Epithelial cell of alveolus of lung (primary cell): ENCODE data around the gene FOXE3. TPM values are rescaled to one million over a fixed set of nuclear protein-coding genes. Genes with fewer than 3 reads are reported as not detected.

Experiments used
- total RNA-seq: library from RNA; depleted of rRNA; stranded (reverse); fragments of >200 nt; gene quantifications from 2 replicates; pipeline ENCODE4 v1.2.1, GENCODE V29; 2015

Gene FOXE3
- not detected in 2 replicates for total RNA-seq

GRCh38 chr1:47415728-47416318 lies at the start of gene FOXE3:
Gene FOXE3, plus strand, starts transcription at chr1:47416285. Its CDS starts 31 bp downstream, at chr1:47416316.

GRCh38 chr1:47437447-47438164 lies 21.5 kb downstream of the FOXE3 start, which contains the start of gene FOXD2:
Gene FOXD2, plus strand, starts transcription at chr1:47438044. Its CDS starts 92 bp downstream, at chr1:47438136.

Other genes with a start within 250 kb of the FOXE3 start
- not detected in 2 replicates for gene PDZK1IP1, start 226.2 kb upstream of the FOXE3 start, total RNA-seq
- under 0.01 TPM in 1 of 2 replicates, not detected in the other for gene TAL1, start 184.1 kb upstream of the FOXE3 start, total RNA-seq
- gene STIL, start 102.1 kb upstream of the FOXE3 start, total RNA-seq: 5.7 and 15.1 TPM in 2 replicates
- gene CMPK1, start 82.5 kb upstream of the FOXE3 start, total RNA-seq: 61.9 and 64.4 TPM in 2 replicates
- 0.26 TPM in 1 of 2 replicates, not detected in the other for gene FOXD2, start 21.8 kb downstream of the FOXE3 start, total RNA-seq